Upper lobe of right lung (tissue), 1 donor: ENCODE data around the gene GSK3B. TPM values are rescaled to one million over a fixed set of nuclear protein-coding genes. Genes with fewer than 3 reads are reported as not detected.

Experiments used
- ATAC-seq: fragments of 200-7000 bp; cut with Tn5 transposase; one replicate; pipeline ENCODE4 v1.9.1; 2020; ENCODE audit warnings: mild to moderate bottlenecking, moderate library complexity
- DNase-seq: peaks from one replicate; pipeline ENCODE4 v3.0.0-alpha.2; 2020
- H3K27ac ChIP-seq: fragments of 200-600 bp; one replicate; pipeline ENCODE4 v1.8.0; 2022
- H3K27me3 ChIP-seq: fragments of 200-600 bp; one replicate; pipeline ENCODE4 v1.8.0; 2022; ENCODE audit warnings: mild to moderate bottlenecking
- H3K36me3 ChIP-seq: fragments of 200-600 bp; one replicate; pipeline ENCODE4 v1.8.0; 2022
- H3K4me1 ChIP-seq: fragments of 200-600 bp; one replicate; pipeline ENCODE4 v1.8.0; 2022
- H3K4me3 ChIP-seq: fragments of 200-600 bp; one replicate; pipeline ENCODE4 v1.8.0; 2022; ENCODE audit warnings: mild to moderate bottlenecking
- H3K9me3 ChIP-seq: fragments of 200-600 bp; one replicate; pipeline ENCODE4 v1.8.0; 2022
- intact Hi-C: fragments of 100-400 bp; cut with DNase I; formaldehyde crosslinking; loops from one replicate; pipeline ENCODE4 v1.11.0; 2022
- total RNA-seq: library from RNA; stranded (reverse); fragmentation: NEBNext Ultra II Directional; extraction: Animal tissue kit (Norgen Biotek cat#: 25700); gene quantifications from one replicate; pipeline ENCODE4 v1.2.1, GENCODE V29; 2021
- TF ChIP-seq, protein P1 (sequence below): fragments of 200-600 bp; IDR thresholded peaks from one replicate; pipeline ENCODE4 v1.8.0; 2022; ENCODE audit warnings: antibody characterized with exemption
- donor health status: DM: no; HTN: yes; CAD: no; lungs with severe emphysema.

GSK3B gene
- total RNA-seq, 1 donor from 2014 or later: 55.2 TPM

DNA sequence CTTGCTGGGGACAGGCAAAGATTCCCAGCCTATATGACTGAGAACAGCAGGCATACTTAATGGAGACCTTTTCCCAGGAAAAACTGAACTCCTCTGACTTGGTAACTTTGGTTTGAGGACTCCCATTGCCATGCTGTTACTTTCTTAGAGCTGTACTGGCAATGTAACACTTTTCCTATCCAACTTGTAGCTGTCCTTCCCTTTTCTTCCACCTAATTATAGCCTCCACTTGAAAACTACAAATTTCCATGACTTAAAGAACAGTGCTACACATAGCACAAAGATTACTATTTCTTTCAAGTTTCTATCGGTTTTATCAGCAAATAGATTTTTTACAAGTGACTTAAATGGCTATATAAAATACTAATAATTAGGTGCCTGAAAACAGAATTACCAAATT is 116.9 kb downstream of the GSK3B start:
- Histone ChIP-seq H3K36me3 (no peaks in the 10 kb centered on the region), H3K9me3 (no peaks in the 10 kb centered on the region), H3K27ac (no peak overlapping the region), H3K4me1 (no peaks in the 10 kb centered on the region), H3K4me3 (no peak overlapping the region), H3K27me3 (no peaks in the 10 kb centered on the region)
- no peak for ATAC-seq
- intact Hi-C loops: no loop called here
- DNase-seq: no peak
- TF ChIP-seq, protein P1, sequence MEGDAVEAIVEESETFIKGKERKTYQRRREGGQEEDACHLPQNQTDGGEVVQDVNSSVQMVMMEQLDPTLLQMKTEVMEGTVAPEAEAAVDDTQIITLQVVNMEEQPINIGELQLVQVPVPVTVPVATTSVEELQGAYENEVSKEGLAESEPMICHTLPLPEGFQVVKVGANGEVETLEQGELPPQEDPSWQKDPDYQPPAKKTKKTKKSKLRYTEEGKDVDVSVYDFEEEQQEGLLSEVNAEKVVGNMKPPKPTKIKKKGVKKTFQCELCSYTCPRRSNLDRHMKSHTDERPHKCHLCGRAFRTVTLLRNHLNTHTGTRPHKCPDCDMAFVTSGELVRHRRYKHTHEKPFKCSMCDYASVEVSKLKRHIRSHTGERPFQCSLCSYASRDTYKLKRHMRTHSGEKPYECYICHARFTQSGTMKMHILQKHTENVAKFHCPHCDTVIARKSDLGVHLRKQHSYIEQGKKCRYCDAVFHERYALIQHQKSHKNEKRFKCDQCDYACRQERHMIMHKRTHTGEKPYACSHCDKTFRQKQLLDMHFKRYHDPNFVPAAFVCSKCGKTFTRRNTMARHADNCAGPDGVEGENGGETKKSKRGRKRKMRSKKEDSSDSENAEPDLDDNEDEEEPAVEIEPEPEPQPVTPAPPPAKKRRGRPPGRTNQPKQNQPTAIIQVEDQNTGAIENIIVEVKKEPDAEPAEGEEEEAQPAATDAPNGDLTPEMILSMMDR: no peak

DNA sequence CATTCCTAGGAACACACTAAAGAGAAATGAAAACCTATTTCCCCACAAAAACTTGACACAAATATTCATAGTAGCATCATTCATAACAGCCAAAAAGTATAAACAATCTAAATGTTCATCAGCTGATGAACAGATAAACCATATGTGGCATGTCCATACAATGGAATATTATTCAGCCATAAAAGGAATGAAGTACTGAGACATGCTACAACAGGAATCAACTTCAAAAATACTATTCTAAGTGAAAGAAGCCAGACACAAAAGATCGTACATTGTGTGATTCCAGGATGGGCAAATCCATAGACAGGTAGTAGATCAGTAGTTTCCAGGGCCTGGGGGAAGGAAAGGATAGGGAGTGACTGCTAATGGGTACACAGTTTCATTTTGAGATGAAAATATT is 118.0 kb downstream of the GSK3B start:
- intact Hi-C loops: no loop called here
- no peaks in the 10 kb centered on the region for H3K9me3 ChIP-seq
- no peak overlapping the region for H3K4me3 ChIP-seq
- TF ChIP-seq, protein P1: no peak
- H3K27me3 ChIP-seq: no peaks in the 10 kb centered on the region
- no peak overlapping the region for H3K27ac ChIP-seq
- H3K4me1 ChIP-seq: no peaks in the 10 kb centered on the region
- ATAC-seq (no peak), DNase-seq (no peak)
- H3K36me3 ChIP-seq: no peaks in the 10 kb centered on the region

DNA sequence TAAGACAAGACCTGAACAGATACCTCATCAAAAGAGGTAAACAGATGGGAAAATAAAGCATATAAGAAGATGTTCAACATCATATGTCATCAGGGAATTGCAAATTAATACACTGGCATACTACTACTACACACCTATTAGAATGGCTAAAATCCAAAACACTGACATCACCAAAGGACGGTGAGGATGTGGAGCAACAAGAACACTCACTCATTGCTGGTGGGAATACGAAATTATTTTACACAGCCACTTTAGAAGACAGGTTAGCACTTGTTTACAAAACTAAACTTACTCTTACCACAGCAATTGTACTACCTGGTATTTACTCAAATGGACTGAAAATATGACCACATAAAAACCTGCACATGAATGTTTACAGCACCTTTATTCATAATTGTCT is 119.6 kb downstream of the GSK3B start:
- H3K27ac ChIP-seq: no peak overlapping the region
- no peaks in the 10 kb centered on the region for H3K9me3 ChIP-seq
- no peak for ATAC-seq
- TF ChIP-seq, protein P1: no peak
- intact Hi-C loops: no loop called here
- H3K36me3 ChIP-seq: no peaks in the 10 kb centered on the region
- no peak for DNase-seq
- no peaks in the 10 kb centered on the region for H3K4me1 ChIP-seq
- no peaks in the 10 kb centered on the region for H3K27me3 ChIP-seq
- no peak overlapping the region for H3K4me3 ChIP-seq

DNA sequence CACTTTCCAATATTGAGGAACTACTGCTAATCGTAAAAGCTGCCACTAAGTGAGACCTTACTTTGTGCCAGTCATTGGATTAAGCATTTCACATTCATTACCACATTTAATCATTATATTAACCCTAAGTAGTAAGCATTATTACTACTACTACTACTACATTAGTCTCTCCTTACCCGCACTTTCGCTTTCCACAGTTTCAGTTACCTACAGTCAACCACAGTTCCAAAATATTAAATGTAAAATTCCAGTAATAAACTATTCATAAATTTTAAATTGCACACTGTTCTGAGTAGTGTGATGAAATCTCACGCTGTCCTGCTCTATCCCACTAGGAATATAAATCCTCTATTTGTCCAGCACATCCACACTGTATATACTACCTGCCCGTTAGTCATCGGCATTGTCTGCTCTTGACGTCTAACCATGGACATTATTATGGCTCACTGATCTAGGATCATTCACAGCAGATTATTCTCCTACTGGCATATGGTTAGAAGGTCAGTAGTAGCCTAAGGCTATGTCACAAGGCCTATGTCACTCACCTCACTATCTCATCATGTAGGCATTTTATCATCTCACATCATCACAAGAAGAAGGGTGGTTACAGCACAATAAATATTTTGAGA is 121.1 kb downstream of the GSK3B start:
- Histone ChIP-seq H3K9me3 (no peaks in the 10 kb centered on the region), H3K27ac (no peak overlapping the region), H3K27me3 (no peaks in the 10 kb centered on the region), H3K36me3 (no peaks in the 10 kb centered on the region), H3K4me1 (no peaks in the 10 kb centered on the region), H3K4me3 (no peak overlapping the region)
- DNase-seq: no peak
- TF ChIP-seq, protein P1: no peak
- ATAC-seq: no peak
- intact Hi-C loops: no loop called here

DNA sequence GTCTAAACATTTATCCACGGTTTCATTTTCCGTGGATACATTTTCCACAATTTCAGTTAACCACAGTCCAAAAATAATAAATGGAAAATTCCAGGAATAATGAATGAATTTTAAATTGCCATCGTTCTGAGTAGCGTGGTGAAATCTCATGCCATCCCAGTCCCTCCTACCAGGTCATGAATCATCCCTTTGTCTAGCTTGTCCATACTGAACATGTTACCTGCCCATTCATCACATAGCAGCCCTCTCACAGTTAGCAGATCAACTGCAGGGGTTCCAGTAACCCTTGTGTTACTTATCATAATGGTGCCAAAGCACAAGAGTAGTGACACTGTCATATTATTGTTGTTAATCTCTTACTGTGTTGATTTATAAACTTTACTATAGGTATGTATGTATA is 124.5 kb downstream of the GSK3B start:
- TF ChIP-seq, protein P1: no peak
- no peaks in the 10 kb centered on the region for H3K36me3 ChIP-seq
- DNase-seq: no peak
- H3K27me3 ChIP-seq: no peaks in the 10 kb centered on the region
- no peak overlapping the region for H3K27ac ChIP-seq
- intact Hi-C loops: no loop called here
- no peaks in the 10 kb centered on the region for H3K9me3 ChIP-seq
- ATAC-seq: no peak
- H3K4me1 ChIP-seq: no peaks in the 10 kb centered on the region
- H3K4me3 ChIP-seq: no peak overlapping the region
